GM18858 (cell line): ENCODE data around the gene SNRNP200.

Experiments used
- ATAC-seq: cut with Tn5 transposase; IDR thresholded peaks from one replicate; pipeline ENCODE4 v1.9.1; 2021; ENCODE audit not compliant: unreplicated experiment

SNRNP200 gene

GRCh38 chr2:96251721-96252292 lies 53.5 kb downstream of the SNRNP200 start:
- ATAC-seq, result no peak

- ATAC-seq, result no peak
Observed at GRCh38 chr2:96250188-96250587, 55.2 kb downstream of the SNRNP200 start.

GRCh38 chr2:96249654-96250053 lies 55.7 kb downstream of the SNRNP200 start:
- no peak for ATAC-seq

GRCh38 chr2:96248624-96249023 lies 56.7 kb downstream of the SNRNP200 start:
- ATAC-seq, result no peak

GRCh38 chr2:96247896-96248295 lies 57.5 kb downstream of the SNRNP200 start:
- no peak for ATAC-seq

- ATAC-seq, result no peak
Observed at GRCh38 chr2:96247009-96247408, 58.3 kb downstream of the SNRNP200 start.

- no peak for ATAC-seq
Observed at GRCh38 chr2:96245609-96246390, 59.5 kb downstream of the SNRNP200 start.

- ATAC-seq, result no peak
Observed at GRCh38 chr2:96243843-96244242, 61.5 kb downstream of the SNRNP200 start.

- peak; percentile 81 for ATAC-seq
Observed at GRCh38 chr2:96241900-96242611, 63.3 kb downstream of the SNRNP200 start.

GRCh38 chr2:96241227-96241626 lies 64.1 kb downstream of the SNRNP200 start:
- ATAC-seq, result no peak

- no peak for ATAC-seq
Observed at GRCh38 chr2:96240341-96241038, 64.9 kb downstream of the SNRNP200 start.

- no peak for ATAC-seq
Observed at GRCh38 chr2:96239745-96240264, 65.5 kb downstream of the SNRNP200 start.

- no peak for ATAC-seq
Observed at GRCh38 chr2:96239091-96239490, 66.3 kb downstream of the SNRNP200 start.

- no peak for ATAC-seq
Observed at GRCh38 chr2:96238266-96238665, 67.1 kb downstream of the SNRNP200 start.

GRCh38 chr2:96236882-96237281 lies 68.5 kb downstream of the SNRNP200 start:
- ATAC-seq, result no peak

GRCh38 chr2:96233880-96234316 lies 71.4 kb downstream of the SNRNP200 start:
- ATAC-seq, result peak; percentile 91

GRCh38 chr2:96233436-96233835 lies 71.9 kb downstream of the SNRNP200 start:
- ATAC-seq, result no peak

GRCh38 chr2:96231316-96231715 lies 74.0 kb downstream of the SNRNP200 start:
- ATAC-seq, result no peak

GRCh38 chr2:96225016-96225533 lies 80.3 kb downstream of the SNRNP200 start:
- ATAC-seq, result peak; percentile 80
